Gastrocnemius medialis (tissue), 4 donors: ENCODE data around the gene P4HA1. TPM values are rescaled to one million over a fixed set of nuclear protein-coding genes. Genes with fewer than 3 reads are reported as not detected.
A peak's percentile ranks its signal among the peaks of the same experiment; 100 is the strongest.

Experiments
- ATAC-seq, 2 donors: fragments of 150-250 bp; one replicate each; pipeline ENCODE4 v1.9.1; 2016
- DNase-seq, 2 donors: peaks; one replicate each; pipeline ENCODE4 v3.0.0-alpha.2; 2019
- H3K27ac ChIP-seq, 4 donors: fragments of 200-600 bp; sonication (generic); 1 replicate in 1 of 4; 2 replicates in 3 of 4; pipeline ENCODE4 v1.5.1; 2016 to 2018; ENCODE audit warnings: mild to moderate bottlenecking in 2 of 4, moderate library complexity in 1 of 4
- H3K27me3 ChIP-seq, 3 donors: fragments of 200-600 bp; sonication (generic) in 2 of 3; 1 replicate in 1 of 3; 2 replicates in 2 of 3; pipeline versions ENCODE4 v1.5.1 to v1.6.0; 2016 to 2019; ENCODE audit warnings: mild to moderate bottlenecking in 1 of 3, moderate library complexity in 1 of 3
- H3K36me3 ChIP-seq, 2 donors: fragments of 200-600 bp; sonication (generic) in 1 of 2; one replicate each; pipeline ENCODE4 v1.5.1; 2017 to 2018
- H3K4me1 ChIP-seq, 2 donors: fragments of 200-600 bp; sonication (generic) in 1 of 2; one replicate each; pipeline ENCODE4 v1.5.1; 2016 to 2017; ENCODE audit warnings: mild to moderate bottlenecking in 2 of 2
- H3K4me3 ChIP-seq, 4 donors: fragments of 200-600 bp; sonication (generic) in 3 of 4; 1 replicate in 1 of 4; 2 replicates in 3 of 4; pipeline ENCODE4 v1.5.1; 2016 to 2019; ENCODE audit warnings: mild to moderate bottlenecking in 2 of 4
- H3K9me3 ChIP-seq, 3 donors: fragments of 200-600 bp; sonication (generic) in 2 of 3; 1 replicate in 1 of 3; 2 replicates in 2 of 3; pipeline ENCODE4 v1.5.1; 2016 to 2019
- POLR2A ChIP-seq, 2 donors: fragments of 450-650 bp; IDR thresholded peaks; one replicate each; pipeline ENCODE4 v1.6.1; 2017; ENCODE audit warnings: antibody characterized with exemption in 2 of 2, mild to moderate bottlenecking in 2 of 2, moderate library complexity in 2 of 2
- in situ Hi-C, 4 donors: fragments of 200-750 bp; cut with MboI; loops; one replicate each; pipeline versions ENCODE4 v1.15.0 to v1.8.0; 2017; ENCODE audit warnings: low sequenced_read_pairs in 4 of 4
- intact Hi-C: fragments of 100-400 bp; cut with DNase I; formaldehyde crosslinking; loops from one replicate; pipeline ENCODE4 v1.15.1; 2023; ENCODE audit warnings: low total_unique reads
- total RNA-seq, 4 donors: library from RNA; depleted of rRNA; stranded (reverse); fragments of >200 nt; gene quantifications; one replicate each; pipeline versions ENCODE4 v1.1.0 to v1.2.3, GENCODE V29; 2016
- TF ChIP-seq, protein P1 (sequence below), 5 experiments: fragments of 450-650 bp in 3 of 5; fragments of 200-600 bp in 2 of 5; sonication (generic) in 2 of 5; IDR thresholded peaks in 4 of 5; conservative IDR thresholded peaks in 1 of 5; 1 replicate in 4 of 5; 2 replicates in 1 of 5; pipeline ENCODE4 v1.5.1; 2016 to 2019; ENCODE audit warnings: antibody characterized with exemption in 5 of 5, mild to moderate bottlenecking in 3 of 5, moderate library complexity in 3 of 5

Gene P4HA1
- total RNA-seq, 4 donors from 2014 or later, result 65.3 to 348 (median 217) TPM

DNA sequence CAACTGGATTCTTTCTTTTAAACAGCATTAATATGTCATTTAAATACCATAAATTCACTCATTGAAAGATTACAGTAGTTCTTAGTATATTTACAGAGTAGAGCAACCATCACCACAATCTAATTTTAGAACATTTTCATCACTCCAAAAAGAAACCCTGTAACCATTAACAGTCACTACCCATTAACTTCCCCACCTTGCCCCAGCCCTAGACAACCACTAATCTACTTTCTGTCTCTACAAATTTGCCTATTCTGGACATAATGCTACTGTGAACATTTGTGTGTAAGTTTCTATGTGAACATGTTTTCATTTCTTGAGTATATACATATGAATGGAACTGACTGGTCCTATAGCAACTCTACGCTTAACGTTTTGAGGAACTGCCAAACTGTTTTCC lies 42.4 kb downstream of the P4HA1 start:
- ATAC-seq, result no peak
- Histone ChIP-seq H3K27ac (peak overlapping the region in 1 of 4 donors; percentile 7), H3K4me3 (no peak overlapping the region), H3K9me3 (no peaks in the 10 kb centered on the region), H3K27me3 (no peaks in the 10 kb centered on the region), H3K4me1 (peaks cover 9 to 16% of the 10 kb centered on the region in 2 donors), H3K36me3 (peaks cover 0 to 80% of the 10 kb centered on the region in 2 donors)
- DNase-seq, result no peak
- in situ Hi-C loops, result loop anchor here in 3 of 4 donors (25.0 kb wide), 2 partner anchors 108 to 692 kb away; partner anchors contain the start of genes DNAJB12 (in 2 of the 3), ECD (in 1 of the 3) and FAM149B1 (in 1 of the 3)
- TF ChIP-seq, protein P1, sequence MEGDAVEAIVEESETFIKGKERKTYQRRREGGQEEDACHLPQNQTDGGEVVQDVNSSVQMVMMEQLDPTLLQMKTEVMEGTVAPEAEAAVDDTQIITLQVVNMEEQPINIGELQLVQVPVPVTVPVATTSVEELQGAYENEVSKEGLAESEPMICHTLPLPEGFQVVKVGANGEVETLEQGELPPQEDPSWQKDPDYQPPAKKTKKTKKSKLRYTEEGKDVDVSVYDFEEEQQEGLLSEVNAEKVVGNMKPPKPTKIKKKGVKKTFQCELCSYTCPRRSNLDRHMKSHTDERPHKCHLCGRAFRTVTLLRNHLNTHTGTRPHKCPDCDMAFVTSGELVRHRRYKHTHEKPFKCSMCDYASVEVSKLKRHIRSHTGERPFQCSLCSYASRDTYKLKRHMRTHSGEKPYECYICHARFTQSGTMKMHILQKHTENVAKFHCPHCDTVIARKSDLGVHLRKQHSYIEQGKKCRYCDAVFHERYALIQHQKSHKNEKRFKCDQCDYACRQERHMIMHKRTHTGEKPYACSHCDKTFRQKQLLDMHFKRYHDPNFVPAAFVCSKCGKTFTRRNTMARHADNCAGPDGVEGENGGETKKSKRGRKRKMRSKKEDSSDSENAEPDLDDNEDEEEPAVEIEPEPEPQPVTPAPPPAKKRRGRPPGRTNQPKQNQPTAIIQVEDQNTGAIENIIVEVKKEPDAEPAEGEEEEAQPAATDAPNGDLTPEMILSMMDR (IDR thresholded peaks at IDR 0.05 in 4 of 5, conservative IDR thresholded peaks at IDR 0.05 in 1 of 5), result no peak
- no peak for TF ChIP-seq POLR2A (IDR thresholded peaks at IDR 0.05)
- intact Hi-C loops, result no loop called here

DNA sequence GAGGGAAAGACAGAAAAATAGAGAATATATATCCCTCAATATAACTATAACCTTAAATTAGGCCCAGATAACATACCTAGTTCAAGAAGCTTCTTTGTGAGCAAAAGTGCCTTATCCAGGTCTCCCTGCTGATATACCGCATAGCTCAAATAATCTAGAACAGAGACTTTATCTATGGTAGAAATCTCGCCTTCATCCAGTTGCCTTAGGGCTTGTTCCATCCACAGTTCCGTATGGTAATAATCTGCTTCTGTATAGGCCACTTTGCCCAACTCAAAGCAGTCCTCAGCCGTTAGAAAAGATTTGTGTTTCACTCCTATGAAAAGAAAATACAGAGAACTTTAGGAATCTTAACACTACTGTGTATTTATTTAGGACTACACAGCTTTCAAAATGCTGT lies 43.4 kb downstream of the P4HA1 start:
- H3K27me3 ChIP-seq, result no peaks in the 10 kb centered on the region
- in situ Hi-C loops, result loop anchor here in 3 of 4 donors (25.0 kb wide), 2 partner anchors 109 to 691 kb away; partner anchors contain the start of genes DNAJB12 (in 2 of the 3), ECD (in 1 of the 3) and FAM149B1 (in 1 of the 3)
- DNase-seq (no peak), ATAC-seq (no peak)
- H3K27ac ChIP-seq, result no peak overlapping the region
- H3K4me1 ChIP-seq, result peaks cover 9 to 16% of the 10 kb centered on the region in 2 donors
- H3K36me3 ChIP-seq, result peaks cover 0 to 91% of the 10 kb centered on the region in 2 donors
- no peaks in the 10 kb centered on the region for H3K9me3 ChIP-seq
- TF ChIP-seq, protein P1 (IDR thresholded peaks at IDR 0.05 in 4 of 5, conservative IDR thresholded peaks at IDR 0.05 in 1 of 5), result no peak
- TF ChIP-seq POLR2A (IDR thresholded peaks at IDR 0.05), result no peak
- H3K4me3 ChIP-seq, result no peak overlapping the region
- intact Hi-C loops, result no loop called here

DNA sequence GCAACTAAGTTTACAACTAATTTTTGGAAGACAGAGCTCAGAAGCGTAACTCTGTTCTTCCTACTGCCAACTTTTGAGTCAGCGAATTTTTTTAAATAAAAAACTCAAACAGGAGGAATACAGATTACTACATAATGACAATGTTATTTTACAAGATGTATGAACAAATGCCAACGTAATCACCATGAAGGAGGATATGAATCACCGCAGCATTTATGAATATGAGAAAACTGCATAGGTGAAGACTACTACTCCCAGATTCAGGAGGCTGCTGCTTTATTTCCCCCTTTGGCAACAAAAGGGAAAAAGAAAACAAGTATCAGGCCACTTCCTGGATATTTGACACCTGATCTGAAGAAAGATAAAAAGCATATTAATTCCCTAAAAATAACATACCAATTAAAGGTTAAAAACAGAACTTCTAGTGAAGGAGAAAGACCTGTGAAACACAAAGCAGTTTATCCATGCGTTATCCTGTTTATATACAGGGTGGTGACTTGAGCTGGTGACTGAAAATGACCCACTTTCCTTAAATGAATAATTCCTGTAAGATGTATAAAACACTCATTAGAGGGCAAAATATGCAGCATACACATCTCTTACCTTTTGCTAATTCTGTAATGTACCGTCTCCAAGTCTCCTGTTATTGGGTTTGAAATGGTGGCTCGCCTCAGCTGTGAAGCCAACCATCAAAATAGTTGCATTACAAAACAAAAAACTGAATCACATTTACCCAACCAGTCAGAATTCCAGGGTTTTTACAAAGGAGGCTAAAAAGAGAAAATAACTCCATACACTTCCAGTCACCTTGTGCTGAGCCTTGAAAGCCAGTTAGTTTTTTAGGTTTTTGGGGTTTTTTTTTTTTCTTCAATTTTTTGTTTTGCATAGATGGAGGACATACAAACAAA lies 52.0 kb downstream of the P4HA1 start:
- Histone ChIP-seq H3K4me1 (peaks cover 0 to 3% of the 10 kb centered on the region in 2 donors), H3K4me3 (no peak overlapping the region), H3K9me3 (no peaks in the 10 kb centered on the region), H3K27ac (peak overlapping the region; percentile 20 to 32 (median 25)), H3K36me3 (peaks cover 0 to 75% of the 10 kb centered on the region in 2 donors), H3K27me3 (no peaks in the 10 kb centered on the region)
- intact Hi-C loops, result loop anchor here (5.0 kb wide), 1 partner anchor 37 kb away; no protein-coding TSS in a partner anchor
- in situ Hi-C loops, result no loop called here
- no peak for TF ChIP-seq POLR2A (IDR thresholded peaks at IDR 0.05)
- TF ChIP-seq, protein P1 (IDR thresholded peaks at IDR 0.05 in 4 of 5, conservative IDR thresholded peaks at IDR 0.05 in 1 of 5), result no peak
- peak; percentile 32 to 51 for ATAC-seq
- no peak for DNase-seq

DNA sequence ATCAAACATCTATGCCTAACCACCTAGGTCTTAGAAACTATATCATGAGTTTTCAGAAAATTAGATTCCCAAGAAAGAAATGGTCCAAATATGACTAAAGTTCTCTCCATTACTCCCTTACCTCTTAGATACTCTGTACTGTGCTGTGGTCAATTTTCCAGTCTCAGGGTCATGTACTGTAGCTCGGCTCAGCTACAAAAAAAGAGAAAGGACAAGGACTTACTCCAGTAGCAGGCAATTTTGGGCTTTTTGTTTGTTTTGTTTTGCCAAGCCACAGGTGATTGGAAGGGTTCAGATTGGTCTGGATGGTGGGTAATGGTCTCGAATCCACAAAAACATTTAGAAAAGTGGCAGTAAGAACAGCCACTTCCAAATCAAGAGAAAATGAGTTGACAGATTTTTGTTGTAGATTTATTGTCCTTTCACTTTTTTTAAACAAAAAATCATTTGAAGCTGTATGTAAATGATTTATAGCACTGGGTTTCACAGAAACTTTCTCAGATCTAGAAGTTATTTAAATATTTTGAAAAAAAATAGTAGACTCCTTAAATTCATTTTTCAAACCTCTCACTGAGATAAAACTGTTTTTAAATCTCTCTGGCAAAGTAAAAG lies 52.8 kb downstream of the P4HA1 start:
- H3K36me3 ChIP-seq, result peaks cover 0 to 67% of the 10 kb centered on the region in 2 donors
- no peaks in the 10 kb centered on the region for H3K9me3 ChIP-seq
- in situ Hi-C loops (no loop called here), intact Hi-C loops (loop anchor here (5.0 kb wide), 1 partner anchor 37 kb away; no protein-coding TSS in a partner anchor)
- H3K4me3 ChIP-seq, result no peak overlapping the region
- no peaks in the 10 kb centered on the region for H3K27me3 ChIP-seq
- no peak for TF ChIP-seq POLR2A (IDR thresholded peaks at IDR 0.05)
- TF ChIP-seq, protein P1 (IDR thresholded peaks at IDR 0.05 in 4 of 5, conservative IDR thresholded peaks at IDR 0.05 in 1 of 5), result no peak
- H3K27ac ChIP-seq, result peak overlapping the region; percentile 20 to 32 (median 25)
- ATAC-seq (no peak), DNase-seq (no peak)
- H3K4me1 ChIP-seq, result peaks cover 0 to 3% of the 10 kb centered on the region in 2 donors
